A673 (cell line): ENCODE results near the gene RPS6KL1. TPM values are rescaled to one million over a fixed set of nuclear protein-coding genes. Genes with fewer than 3 reads are reported as not detected.

Source experiments
- BruUV-seq: library from RNA; stranded (reverse); fragments of 400-500 nt; replicated peaks from 2 replicates; lab custom pipeline; 2021; lab: Mats Ljungman, UMichigan
- CTCF ChIA-PET: fragments of 300-600 bp; sonication (Branson Sonifier 250); formaldehyde crosslinking; loops from one replicate; lab custom pipeline; 2022; ENCODE audit warnings: antibody characterized with exemption; lab: Charles Lee
- POLR2A ChIA-PET: fragments of 300-600 bp; sonication (Branson Sonifier 250); formaldehyde crosslinking; loops from one replicate; lab custom pipeline; 2022; ENCODE audit warnings: antibody characterized with exemption; ENCODE audit not compliant: low non-redundant PET; lab: Charles Lee
- DNase-seq: peaks from one replicate; pipeline ENCODE4 v3.0.0-alpha.2; 2015; ENCODE audit warnings: low spot score
- H3K27ac ChIP-seq: fragments of 200-600 bp; sonication (generic); 2 replicates; pipeline ENCODE4 v1.5.1; 2016; ENCODE audit warnings: mixed run types, low read depth, mild to moderate bottlenecking, mixed read lengths, antibody characterized with exemption, low read length; ENCODE audit not compliant: poor library complexity, severe bottlenecking
- H3K27me3 ChIP-seq: fragments of 200-600 bp; sonication (generic); replicated peaks from 2 replicates; pipeline ENCODE4 v1.6.1; 2017; ENCODE audit warnings: mixed run types, low read depth, mild to moderate bottlenecking, mixed read lengths, antibody characterized with exemption, low read length; ENCODE audit not compliant: insufficient read depth, poor library complexity
- H3K36me3 ChIP-seq: fragments of 200-600 bp; sonication (generic); 2 replicates; pipeline ENCODE4 v1.6.1; 2016; ENCODE audit warnings: mixed run types, mild to moderate bottlenecking, mixed read lengths, antibody characterized with exemption, low read length; ENCODE audit not compliant: insufficient read depth, poor library complexity, severe bottlenecking
- H3K4me1 ChIP-seq: fragments of 200-600 bp; sonication (generic); 2 replicates; pipeline ENCODE4 v1.6.1; 2017; ENCODE audit warnings: mixed run types, mild to moderate bottlenecking, mixed read lengths, antibody characterized with exemption, low read length; ENCODE audit not compliant: insufficient read depth, poor library complexity, severe bottlenecking
- H3K4me3 ChIP-seq: fragments of 200-600 bp; sonication (generic); 2 replicates; pipeline ENCODE4 v1.5.1; 2016; ENCODE audit warnings: low read depth, mixed run types, mild to moderate bottlenecking, mixed read lengths, low read length; ENCODE audit not compliant: poor library complexity, severe bottlenecking
- H3K9me3 ChIP-seq: fragments of 200-600 bp; sonication (generic); 2 replicates; pipeline ENCODE4 v1.6.1; 2016; ENCODE audit warnings: mixed run types, low read depth, mild to moderate bottlenecking, mixed read lengths, antibody characterized with exemption, low read length; ENCODE audit not compliant: poor library complexity, severe bottlenecking
- CTCF ChIP-seq: fragments of 300-800, 200-600 bp; sonication (generic); conservative IDR thresholded peaks from 2 replicates; pipeline ENCODE4 v1.5.1; 2017; ENCODE audit warnings: low read depth, mild to moderate bottlenecking, antibody characterized with exemption, low read length, moderate library complexity, mixed read lengths
- EZH2 ChIP-seq: fragments of 200-600 bp; sonication (generic); IDR thresholded peaks from 2 replicates; pipeline ENCODE4 v1.6.1; 2017; ENCODE audit warnings: borderline replicate concordance, low read depth, mild to moderate bottlenecking, mixed read lengths, antibody characterized with exemption, low read length; ENCODE audit not compliant: poor library complexity, severe bottlenecking
- intact Hi-C: fragments of 100-400 bp; cut with micrococcal nuclease; formaldehyde crosslinking; loops from one replicate; pipeline ENCODE4 v1.10.0; 2022; ENCODE audit not compliant: unreplicated experiment
- total RNA-seq: library from RNA; stranded (reverse); gene quantifications from 2 replicates; pipeline ENCODE4 v1.2.3, GENCODE V29; 2021

The RPS6KL1 gene
- total RNA-seq, 1 experiment from 2014 or later, result 0.80 TPM

- no peak for TF ChIP-seq EZH2
- peak overlapping the region; percentile 92 for H3K4me3 ChIP-seq
- no peaks in the 10 kb centered on the region for H3K9me3 ChIP-seq
- ChIA-PET CTCF (interaction anchor here (0.5 kb wide), 1 partner anchor 51 kb away, joined by 6 read pairs; no protein-coding TSS in a partner anchor), POLR2A (no interaction called here)
- DNase-seq, result no peak
- H3K27me3 ChIP-seq, result no peaks in the 10 kb centered on the region
- H3K36me3 ChIP-seq, result no peaks in the 10 kb centered on the region
- no peak overlapping the region for H3K27ac ChIP-seq
- H3K4me1 ChIP-seq, result peaks cover 15% of the 10 kb centered on the region
- BruUV-seq, result no TSS peak
- intact Hi-C loops, result loop anchor here (5.0 kb wide), 1 partner anchor 114 kb away; the partner anchor contains the start of gene ZC2HC1C
Observed at GRCh38 chr14:74952697-74953484, 29.8 kb upstream of the RPS6KL1 start.

GRCh38 chr14:74952180-74952665, 29.2 kb upstream of the RPS6KL1 start:
- CTCF ChIA-PET, result interaction anchor here (0.5 kb wide), 1 partner anchor 51 kb away, joined by 6 read pairs; no protein-coding TSS in a partner anchor
- no peaks in the 10 kb centered on the region for H3K9me3 ChIP-seq
- H3K27me3 ChIP-seq, result no peaks in the 10 kb centered on the region
- no TSS peak for BruUV-seq
- TF ChIP-seq EZH2 (no peak), CTCF (no peak)
- H3K4me1 ChIP-seq, result peaks cover 15% of the 10 kb centered on the region
- DNase-seq, result no peak
- intact Hi-C loops, result loop anchor here (5.0 kb wide), 1 partner anchor 115 kb away; the partner anchor contains the start of gene ZC2HC1C
- H3K27ac ChIP-seq, result no peak overlapping the region
- H3K36me3 ChIP-seq, result no peaks in the 10 kb centered on the region
- H3K4me3 ChIP-seq, result no peak overlapping the region
- POLR2A ChIA-PET, result no interaction called here

GRCh38 chr14:74951443-74952179, 28.6 kb upstream of the RPS6KL1 start:
- BruUV-seq, result no TSS peak
- ChIA-PET POLR2A (no interaction called here), CTCF (no interaction called here)
- no peaks in the 10 kb centered on the region for H3K27me3 ChIP-seq
- TF ChIP-seq CTCF (no peak), EZH2 (no peak)
- no peaks in the 10 kb centered on the region for H3K9me3 ChIP-seq
- H3K27ac ChIP-seq, result peak overlapping the region; percentile 23
- intact Hi-C loops, result loop anchor here (5.0 kb wide), 1 partner anchor 116 kb away; the partner anchor contains the start of gene ZC2HC1C
- no peak for DNase-seq
- no peak overlapping the region for H3K4me3 ChIP-seq
- no peaks in the 10 kb centered on the region for H3K36me3 ChIP-seq
- peaks cover 16% of the 10 kb centered on the region for H3K4me1 ChIP-seq
